ENCODE results near the gene WDR59.
"Not testable (repeated sequence)": the region's sequence is repeated elsewhere in the genome, so short reads cannot be mapped to it uniquely, and the experiment has no call there.

Gene WDR59

DNA sequence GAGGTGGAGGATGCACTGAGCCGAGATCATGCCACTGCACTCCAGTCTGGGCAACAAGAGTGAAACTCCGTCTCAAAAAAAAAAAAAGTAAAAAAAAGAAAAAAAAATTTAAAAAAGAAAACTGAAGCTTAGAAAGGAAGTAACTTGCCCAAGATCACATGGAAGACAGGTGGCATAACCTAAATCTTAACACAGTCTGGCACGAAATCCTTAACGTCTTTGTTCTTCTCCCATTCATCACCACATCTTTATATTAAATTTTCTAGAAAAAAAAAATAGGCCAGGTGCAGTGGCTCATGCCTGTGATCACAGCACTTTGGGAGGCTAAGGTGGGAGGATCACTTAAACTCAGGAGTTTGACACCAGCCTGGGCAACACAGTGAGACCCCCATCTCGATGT, 9.3 kb downstream of the WDR59 start:
- DNase-seq: no peak

DNA sequence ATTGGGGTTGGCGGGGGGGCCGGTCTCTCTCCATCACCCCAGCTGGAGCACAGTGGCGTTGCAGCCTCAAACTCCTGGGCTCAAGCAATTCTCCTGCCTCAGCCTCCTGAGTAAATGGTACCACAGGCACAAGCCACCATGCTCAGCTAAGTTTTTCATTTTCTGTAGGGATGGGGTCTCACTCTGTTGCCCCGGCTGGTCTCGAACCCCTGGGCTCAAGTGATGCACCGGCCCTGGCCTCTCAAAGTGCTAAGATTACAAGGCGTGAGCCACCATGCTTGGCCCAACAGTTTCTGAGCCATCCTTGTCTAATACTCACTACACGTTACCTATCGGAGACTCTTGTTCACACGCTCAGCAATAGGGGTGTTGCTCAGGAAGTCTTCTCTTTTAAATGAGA, 11.6 kb downstream of the WDR59 start:
- DNase-seq: no peak

- no peak for DNase-seq
These were observed 30.2 kb downstream of the WDR59 start for GRCh38 chr16:74954763-74955162.

GRCh38 chr16:74951681-74952080, 33.2 kb downstream of the WDR59 start:
- DNase-seq: no peak

DNA sequence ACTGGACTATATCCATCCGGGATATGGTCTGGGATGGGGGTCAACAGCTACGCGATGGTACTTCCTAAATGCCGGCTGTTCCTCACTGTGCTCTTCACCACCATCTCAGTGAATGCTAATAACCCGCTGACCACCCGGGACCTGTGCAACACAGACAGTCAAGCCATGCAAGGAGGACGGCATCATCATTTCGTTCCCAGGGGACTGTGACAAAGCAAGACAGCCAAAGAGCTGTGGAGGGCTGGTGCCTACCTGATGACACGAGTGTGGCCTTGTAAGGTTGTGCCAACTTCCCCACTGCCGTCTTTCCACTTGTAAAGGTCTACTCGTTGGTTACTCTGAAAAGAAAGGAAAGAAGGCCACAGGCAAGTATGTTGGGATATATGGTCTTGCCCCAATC, 33.7 kb downstream of the WDR59 start:
- DNase-seq: no peak

GRCh38 chr16:74950511-74950910, 34.4 kb downstream of the WDR59 start:
- peak; percentile 16 for DNase-seq

DNA sequence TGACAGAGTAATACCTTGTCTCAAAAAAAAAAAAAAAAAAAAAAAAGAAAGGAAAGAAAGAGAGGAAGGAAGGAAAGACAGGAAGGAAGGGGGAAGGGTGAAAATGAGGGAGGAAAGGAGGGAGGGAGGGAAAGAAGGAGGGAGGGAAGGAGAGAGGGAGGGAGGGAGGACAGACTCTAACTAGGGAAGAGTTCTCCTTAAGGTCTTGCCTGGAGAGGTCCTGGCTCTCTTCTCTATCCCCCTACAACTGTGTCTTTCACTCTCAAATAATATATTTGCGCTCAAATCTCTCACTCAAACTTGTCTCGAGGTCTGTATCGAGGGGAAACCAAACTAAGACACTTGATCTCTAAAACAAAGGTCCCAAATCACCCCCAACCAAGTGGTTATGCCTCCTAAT, 35.6 kb downstream of the WDR59 start:
- DNase-seq: no peak

GRCh38 chr16:74944466-74944865, 40.5 kb downstream of the WDR59 start:
- DNase-seq: no peak

GRCh38 chr16:74942977-74943918, 41.7 kb downstream of the WDR59 start:
- DNase-seq: no peak

GRCh38 chr16:74942566-74942965, 42.4 kb downstream of the WDR59 start:
- DNase-seq: no peak

- no peak for DNase-seq
These were observed 45.2 kb downstream of the WDR59 start for GRCh38 chr16:74939688-74940087.

GRCh38 chr16:74936902-74937560, 47.9 kb downstream of the WDR59 start:
- peak; percentile 26 for DNase-seq

DNA sequence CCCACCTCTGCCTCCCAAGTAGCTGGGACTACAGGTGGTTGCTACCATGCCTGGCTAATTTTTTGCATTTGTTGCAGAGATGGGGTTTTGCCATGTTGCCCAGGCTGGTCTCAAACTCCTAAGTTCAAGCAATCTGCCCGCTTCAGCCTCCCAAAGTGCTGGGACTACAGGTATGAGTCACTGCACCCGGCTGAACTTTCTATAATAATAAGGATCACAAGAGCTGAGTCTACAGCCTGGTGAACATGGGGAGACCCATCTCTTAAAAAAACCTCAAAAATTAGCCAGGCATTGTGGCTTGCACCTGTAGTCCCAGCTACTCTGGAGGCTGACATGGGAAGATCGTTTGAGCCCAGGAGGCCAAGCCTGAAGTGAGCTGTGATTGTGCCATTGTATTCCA, 53.5 kb downstream of the WDR59 start:
- no peak for DNase-seq

- DNase-seq: no peak
These were observed 55.3 kb downstream of the WDR59 start for GRCh38 chr16:74929636-74930035.

DNA sequence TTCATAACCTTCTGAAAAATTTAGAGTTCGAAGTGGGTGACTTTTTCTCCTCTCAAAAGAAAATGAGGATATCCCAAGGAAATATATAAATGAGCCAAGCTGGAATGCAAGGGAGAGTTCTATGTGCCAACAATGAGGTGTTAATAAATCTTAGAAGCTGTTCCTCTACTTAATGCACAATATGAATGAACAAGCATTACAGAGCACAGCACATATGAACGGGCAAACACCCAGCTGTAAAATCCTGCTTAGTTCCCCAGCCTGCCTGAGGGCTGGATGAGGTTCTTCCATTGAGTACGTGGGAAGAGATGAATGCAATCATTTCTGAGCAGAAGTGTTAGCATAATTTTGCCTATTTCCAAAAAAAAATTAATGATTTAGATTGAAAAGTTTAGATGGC, 58.1 kb downstream of the WDR59 start:
- no peak for DNase-seq

GRCh38 chr16:74923766-74924460, 61.0 kb downstream of the WDR59 start:
- no peak for DNase-seq

DNA sequence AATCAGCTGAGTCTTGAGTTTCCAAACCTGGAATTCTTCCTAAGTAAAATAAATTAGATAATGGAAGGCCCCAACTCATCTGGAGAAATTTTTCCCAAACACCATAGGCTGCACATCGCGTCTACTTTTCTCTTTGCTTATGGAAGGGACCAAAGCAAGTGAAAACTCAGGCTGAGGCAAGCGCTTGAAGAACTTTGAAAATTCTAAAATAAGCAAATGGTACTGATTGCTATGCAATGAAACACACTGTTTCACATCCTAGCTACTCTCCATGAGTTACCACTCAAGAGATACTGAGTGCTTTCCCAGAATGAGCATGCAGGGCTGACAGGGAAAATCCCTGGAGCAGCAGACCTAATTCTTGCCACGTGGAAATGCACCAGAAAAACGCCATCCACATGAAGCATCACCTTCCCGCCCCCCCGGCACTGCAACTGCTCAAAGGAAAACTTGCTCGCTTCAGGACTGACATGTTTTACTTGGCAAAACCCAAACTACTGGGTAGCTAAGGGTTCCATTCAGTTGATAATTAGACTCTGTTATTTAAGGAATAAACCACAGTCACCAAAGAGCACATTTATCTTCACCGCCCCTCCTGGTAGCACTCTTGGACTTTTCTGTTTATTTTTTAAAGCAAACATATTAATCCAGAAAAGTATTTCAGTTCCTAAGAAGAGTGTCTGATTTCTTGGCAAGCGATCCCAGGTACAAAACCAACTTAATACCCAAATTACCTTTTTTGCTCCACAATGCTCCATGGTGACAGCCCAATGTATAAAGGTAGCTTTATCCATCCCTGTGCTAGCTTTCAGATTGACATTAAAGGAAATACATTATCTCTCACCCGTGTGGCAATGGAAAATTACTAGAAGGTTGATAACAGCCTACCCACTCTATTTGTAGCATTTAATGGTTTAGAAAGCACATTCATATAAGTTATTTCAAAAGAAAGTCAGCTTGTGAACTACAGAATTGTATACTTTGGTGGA, 62.5 kb downstream of the WDR59 start:
- no peak for DNase-seq

DNA sequence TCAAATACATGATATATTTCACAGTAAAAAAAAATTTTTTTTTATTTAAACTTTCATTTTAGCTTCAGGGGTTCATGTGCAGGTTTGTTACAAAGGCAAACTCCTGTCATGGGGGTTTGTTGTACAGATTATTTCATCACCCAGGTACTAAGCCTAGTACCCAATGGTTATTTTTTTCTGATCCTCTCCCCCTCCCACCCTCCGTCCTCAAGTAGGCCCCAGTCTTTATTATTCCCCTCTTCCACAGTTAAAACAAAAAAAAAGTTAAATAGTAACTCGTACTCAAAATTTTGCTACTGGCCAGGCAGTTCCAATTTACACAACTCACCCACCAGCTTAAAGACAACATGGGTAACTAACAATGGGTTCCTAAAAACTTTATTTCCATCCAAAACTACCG, 63.9 kb downstream of the WDR59 start:
- no peak for DNase-seq

DNA sequence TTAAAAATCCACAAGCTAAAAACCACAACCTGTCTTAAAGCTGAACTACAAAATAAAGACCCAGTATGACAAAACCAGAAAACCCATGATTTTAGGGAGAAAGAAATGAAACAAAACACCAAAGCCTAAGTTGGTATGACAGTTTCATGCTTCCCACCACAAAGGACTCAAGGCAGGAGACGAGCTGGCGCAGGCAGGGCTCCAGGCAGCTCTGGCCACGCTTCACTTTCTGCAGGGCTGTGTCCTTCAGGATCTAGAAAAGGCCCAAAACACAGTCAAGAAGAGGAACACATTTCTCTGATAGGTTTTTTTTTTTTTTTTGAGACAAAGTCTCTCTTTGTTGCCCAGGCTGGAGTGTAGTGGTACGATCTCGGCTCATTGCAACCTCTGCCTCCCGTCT, 75.3 kb downstream of the WDR59 start:
- DNase-seq: no peak

DNA sequence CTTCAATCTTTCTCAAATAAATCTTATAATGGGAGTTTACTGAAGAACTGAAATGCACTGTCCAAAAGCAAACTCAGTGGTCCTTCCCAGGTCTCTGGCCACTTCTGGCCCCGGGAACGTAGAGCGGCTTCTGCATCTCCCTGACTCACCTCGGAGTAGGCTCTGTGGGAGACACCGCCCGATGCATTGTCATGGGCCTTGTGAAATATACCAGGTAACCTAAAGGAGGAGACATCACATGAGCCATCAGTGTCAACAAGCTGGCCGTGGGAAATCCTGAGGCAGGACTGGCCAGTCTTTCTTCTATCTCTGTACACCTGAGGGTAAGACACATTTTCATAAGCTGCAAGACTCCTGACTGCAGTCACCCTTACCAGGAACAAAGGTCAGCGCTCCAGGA, 76.2 kb downstream of the WDR59 start:
- DNase-seq: not testable (repeated sequence)

DNA sequence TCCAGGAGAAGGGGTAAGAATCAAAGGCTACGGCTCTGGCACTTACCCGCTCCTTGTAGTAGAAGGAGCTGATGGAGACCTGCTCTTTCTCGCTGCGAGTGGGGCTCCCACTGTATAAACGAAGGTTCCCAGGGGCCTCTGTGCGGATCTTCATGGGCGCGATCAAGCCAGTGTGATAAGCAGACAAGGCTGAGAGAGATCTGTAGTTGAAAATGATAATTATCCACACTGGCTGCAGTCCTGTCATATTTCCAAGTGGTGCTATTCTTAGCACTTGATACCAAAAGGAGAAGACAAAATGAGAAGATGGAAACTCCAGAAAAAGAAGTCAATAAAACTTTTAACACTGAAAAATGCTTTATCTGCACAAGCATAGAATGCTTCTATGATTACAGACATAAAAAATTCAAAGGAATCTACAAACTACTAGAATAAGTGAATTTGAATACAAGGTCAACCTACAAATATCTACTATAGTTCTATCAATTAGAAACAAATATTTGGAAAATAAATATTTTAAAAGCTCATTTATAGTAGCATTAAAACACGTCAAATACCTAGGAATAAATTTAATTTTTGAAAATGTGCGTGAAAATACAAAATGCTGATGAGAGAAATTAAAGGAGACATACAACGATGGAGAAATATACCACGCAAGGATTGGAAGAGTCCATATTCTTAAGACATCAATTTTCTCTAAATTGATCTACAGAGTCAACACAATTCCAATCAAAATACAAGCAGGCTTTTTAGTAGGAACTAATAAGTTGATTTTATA, 80.8 kb downstream of the WDR59 start:
- no peak for DNase-seq

- DNase-seq: no peak
These were observed 81.8 kb downstream of the WDR59 start for GRCh38 chr16:74903120-74903519.

Data from kidney glomerular epithelial cell (primary cell).